IPS-NIHi7 (cell line): ENCODE results near the gene XRN1.
"Not testable (repeated sequence)": the region's sequence is repeated elsewhere in the genome, so short reads cannot be mapped to it uniquely, and the experiment has no call there.

ENCODE experiments used
- DNase-seq: peaks from one replicate; pipeline ENCODE4 v3.0.0; 2012; ENCODE audit warnings: mixed read lengths; ENCODE audit errors: extremely low spot score

Gene XRN1, protein sequence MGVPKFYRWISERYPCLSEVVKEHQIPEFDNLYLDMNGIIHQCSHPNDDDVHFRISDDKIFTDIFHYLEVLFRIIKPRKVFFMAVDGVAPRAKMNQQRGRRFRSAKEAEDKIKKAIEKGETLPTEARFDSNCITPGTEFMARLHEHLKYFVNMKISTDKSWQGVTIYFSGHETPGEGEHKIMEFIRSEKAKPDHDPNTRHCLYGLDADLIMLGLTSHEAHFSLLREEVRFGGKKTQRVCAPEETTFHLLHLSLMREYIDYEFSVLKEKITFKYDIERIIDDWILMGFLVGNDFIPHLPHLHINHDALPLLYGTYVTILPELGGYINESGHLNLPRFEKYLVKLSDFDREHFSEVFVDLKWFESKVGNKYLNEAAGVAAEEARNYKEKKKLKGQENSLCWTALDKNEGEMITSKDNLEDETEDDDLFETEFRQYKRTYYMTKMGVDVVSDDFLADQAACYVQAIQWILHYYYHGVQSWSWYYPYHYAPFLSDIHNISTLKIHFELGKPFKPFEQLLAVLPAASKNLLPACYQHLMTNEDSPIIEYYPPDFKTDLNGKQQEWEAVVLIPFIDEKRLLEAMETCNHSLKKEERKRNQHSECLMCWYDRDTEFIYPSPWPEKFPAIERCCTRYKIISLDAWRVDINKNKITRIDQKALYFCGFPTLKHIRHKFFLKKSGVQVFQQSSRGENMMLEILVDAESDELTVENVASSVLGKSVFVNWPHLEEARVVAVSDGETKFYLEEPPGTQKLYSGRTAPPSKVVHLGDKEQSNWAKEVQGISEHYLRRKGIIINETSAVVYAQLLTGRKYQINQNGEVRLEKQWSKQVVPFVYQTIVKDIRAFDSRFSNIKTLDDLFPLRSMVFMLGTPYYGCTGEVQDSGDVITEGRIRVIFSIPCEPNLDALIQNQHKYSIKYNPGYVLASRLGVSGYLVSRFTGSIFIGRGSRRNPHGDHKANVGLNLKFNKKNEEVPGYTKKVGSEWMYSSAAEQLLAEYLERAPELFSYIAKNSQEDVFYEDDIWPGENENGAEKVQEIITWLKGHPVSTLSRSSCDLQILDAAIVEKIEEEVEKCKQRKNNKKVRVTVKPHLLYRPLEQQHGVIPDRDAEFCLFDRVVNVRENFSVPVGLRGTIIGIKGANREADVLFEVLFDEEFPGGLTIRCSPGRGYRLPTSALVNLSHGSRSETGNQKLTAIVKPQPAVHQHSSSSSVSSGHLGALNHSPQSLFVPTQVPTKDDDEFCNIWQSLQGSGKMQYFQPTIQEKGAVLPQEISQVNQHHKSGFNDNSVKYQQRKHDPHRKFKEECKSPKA (N-terminal part only)

GRCh38 chr3:142447852-142448823 is at the start of gene XRN1:
Gene XRN1 (minus strand): TSS chr3:142448037. CDS start chr3:142447944, 93 bp downstream.
- DNase-seq, result peak; percentile 100

- DNase-seq, result no peak
Observed at GRCh38 chr3:142495103-142495502, 47.3 kb upstream of the XRN1 start.

DNA sequence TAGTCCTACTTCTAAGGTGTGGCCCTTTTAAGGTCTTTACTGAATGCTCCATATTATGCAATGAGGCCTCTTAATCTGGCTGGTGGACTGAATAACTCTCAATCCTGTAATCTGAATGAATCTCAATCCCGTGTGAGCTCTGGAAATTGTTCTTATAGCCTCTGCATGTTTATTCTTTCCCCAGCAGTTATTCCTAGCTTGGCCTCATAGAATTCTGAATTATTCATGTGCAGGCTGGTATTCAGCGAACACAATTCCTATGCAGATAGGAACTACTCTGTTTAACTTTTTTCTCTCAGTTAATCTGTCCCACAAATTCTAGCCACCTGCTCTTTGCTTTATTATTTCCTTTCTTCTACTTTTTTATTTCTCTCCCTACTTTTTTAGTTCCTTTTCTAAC is 44.3 kb upstream of the XRN1 start:
- no peak for DNase-seq

GRCh38 chr3:142489572-142490323 is 41.9 kb upstream of the XRN1 start:
- no peak for DNase-seq

DNA sequence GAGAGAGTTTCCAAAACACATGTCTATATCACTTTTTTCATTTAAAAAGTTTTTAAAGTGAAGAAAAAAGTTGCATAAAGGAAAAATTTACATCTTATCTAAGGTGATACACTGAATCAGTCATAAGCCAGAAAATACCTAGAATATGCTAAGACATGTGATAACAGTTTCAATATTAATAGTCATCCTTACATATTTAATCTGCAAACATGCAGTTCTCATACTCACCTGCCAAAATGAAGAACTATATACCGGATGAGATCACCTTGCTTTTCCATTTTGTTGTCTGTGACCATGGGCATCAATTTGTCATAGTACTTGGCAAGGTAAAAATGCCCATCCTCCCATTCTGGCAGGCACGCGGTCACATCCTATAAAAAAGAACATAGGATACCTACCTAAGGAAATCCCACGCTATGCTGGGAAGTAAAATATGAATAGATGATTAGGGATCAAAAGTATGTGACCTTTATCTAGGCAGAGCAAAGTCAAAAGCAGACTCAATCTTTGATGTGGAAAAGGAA is 37.1 kb upstream of the XRN1 start:
- DNase-seq, result no peak

GRCh38 chr3:142481196-142481595 is 33.4 kb upstream of the XRN1 start:
- DNase-seq, result no peak

DNA sequence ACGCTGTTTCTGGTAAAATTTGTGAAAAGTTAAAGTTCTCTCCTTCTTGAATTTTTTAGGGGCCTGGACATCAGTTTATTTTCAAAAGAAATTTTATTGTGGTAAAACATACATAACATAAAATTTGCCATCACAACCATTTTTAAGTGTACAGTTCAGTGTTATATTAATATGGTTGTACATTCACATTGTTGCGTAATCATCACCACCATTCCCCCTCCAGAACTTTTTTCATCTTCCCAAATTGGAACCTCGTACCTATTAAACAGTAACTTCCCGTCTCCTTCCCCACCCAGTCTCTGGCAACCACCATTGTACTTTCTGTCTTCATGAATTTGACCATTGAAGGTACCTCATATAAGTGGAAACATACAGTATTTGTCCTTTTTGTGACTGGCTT is 23.0 kb upstream of the XRN1 start:
- DNase-seq, result no peak

DNA sequence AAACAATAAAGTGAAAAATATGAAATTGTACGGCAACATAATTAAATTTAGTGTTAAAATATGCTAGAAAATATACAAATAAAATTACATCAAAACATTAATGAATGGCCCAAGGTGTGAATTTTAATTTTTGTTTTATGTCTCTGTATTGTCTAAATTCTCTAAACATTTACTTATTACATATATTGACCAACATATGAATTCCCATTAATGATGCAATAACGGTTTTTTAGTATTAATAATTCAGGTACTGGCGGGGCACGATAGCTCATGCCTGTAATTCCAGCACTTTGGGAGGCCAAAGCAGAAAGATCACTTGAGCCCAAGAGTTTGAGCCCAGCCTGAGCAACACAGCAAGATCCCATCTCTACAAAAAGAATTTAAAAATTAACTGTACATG is 20.6 kb upstream of the XRN1 start:
- DNase-seq, result no peak

DNA sequence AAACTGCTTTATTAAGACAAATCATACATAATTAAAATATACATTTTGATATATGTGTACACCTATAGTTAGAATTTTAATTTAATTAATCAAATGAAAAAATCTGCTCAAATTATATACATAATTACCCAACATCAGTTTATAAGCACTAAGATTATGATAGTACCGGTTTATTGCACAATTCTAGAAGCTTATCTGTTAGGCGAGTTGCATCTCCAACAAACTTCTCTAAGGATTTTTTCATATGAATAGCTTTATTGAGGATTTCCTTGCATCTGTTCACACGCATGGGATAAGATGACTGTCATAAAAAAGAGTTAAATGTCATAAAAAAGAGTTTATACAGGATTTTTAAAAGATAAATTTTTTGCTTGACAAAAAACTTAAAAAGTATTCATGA is 19.9 kb upstream of the XRN1 start:
- DNase-seq, result no peak

DNA sequence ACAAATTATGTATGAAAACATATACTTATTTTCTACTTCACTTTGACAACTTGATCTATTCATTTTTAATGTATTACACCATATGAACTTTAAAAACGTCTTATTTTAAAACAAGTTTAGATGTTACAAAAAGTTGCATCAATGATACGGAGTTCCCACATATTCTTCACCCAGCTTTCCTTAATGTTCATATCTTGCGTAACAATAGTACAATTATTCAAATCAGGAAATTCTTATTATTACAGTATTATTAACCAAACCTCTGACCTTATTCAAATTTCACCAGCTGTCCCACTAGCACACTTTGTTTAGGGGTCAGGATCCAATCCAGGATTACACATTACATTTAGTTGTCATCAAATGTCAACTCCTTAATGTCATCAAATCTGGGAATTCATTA is 12.9 kb upstream of the XRN1 start:
- DNase-seq, result no peak

DNA sequence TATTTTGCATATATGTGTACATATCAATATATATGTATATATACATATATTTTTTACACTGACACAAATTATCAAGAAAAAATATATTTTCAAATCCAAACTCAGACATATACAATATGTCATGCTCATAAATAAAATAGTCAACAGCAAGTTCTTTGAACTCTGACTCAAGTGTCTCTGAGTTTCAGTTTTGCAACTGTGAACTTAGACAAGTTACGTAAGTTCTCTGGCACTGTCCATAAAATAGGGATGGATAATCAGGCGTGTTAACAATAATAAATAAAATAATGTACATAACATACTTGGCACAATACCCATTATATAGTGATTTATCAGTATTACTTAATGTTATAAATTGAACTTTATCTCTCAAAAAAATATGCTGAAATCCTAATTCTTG is 12.1 kb upstream of the XRN1 start:
- no peak for DNase-seq

- no peak for DNase-seq
Observed at GRCh38 chr3:142459096-142459495, 11.3 kb upstream of the XRN1 start.

GRCh38 chr3:142450881-142451280 is 3.0 kb upstream of the XRN1 start:
- no peak for DNase-seq

- no peak for DNase-seq
Observed at GRCh38 chr3:142450189-142450588, 2.4 kb upstream of the XRN1 start.

DNA sequence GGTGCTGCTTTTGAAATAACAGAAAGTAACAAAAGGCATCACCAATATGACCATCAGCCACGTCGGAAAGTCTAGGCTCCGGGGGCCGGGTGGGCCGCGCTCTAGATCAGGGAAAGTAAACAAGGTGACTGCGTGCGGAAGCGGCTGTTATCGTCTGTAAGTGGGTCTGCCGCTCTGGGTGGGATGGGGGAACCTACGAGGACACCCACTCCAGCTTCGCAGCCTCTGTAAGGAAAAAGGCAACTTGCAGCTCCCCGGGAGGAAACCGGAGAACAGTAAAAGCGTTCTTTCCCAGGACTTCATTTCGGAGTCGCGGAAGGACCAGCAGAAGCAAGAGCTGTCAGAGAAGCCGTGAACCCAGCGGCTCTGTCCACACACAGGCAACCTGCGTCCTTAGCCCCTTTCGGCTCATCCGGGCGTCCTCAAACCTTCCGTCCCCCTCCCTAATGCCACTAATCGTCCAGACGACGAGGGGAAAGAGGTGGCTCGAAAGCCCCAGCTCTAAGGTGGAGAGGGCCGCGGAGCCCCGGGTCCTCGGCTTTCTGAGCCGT is 461 bp downstream of the XRN1 start:
- DNase-seq, result peak; percentile 41

DNA sequence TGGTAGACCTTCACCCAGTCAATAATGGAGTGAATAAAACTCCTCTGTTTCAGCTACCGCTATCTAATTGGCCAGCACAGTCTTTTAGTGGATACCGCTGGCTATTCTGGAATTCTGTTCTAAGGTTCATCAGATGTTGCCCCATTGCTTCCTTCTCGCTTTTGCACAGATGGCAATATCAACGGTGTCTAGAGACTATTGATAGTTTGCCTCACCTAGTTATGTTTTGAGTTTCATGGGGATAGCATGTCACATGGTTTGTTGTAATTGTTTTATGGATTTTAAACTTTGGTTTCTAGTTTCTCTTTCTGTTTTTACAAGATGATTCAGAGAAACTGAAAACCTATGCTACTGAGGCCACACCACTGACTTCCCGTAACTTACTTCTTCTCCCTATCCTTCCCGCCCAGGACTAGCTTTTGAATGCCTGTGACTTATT is 2.0 kb downstream of the XRN1 start:
- DNase-seq, result no peak

- no peak for DNase-seq
Observed at GRCh38 chr3:142444343-142444742, 3.5 kb downstream of the XRN1 start.

DNA sequence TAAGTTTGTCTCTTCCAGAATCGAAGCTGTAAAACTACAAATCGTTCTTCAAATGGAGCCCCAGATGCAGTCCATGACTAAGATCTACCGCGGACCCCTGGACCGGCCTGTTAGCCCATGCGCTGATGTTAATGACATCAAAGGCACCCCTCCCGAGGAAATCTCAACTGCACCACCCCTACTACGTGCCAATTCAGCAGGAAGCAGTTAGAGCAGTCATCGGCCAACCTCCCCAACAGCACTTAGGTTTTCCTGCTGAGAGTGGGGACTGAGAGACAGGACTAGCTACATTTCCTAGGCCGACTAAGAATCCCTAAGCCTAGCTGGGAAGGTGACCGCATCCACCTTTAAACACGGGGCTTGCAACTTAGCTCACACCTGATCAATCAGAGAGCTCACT is 4.8 kb downstream of the XRN1 start:
- not testable (repeated sequence) for DNase-seq

DNA sequence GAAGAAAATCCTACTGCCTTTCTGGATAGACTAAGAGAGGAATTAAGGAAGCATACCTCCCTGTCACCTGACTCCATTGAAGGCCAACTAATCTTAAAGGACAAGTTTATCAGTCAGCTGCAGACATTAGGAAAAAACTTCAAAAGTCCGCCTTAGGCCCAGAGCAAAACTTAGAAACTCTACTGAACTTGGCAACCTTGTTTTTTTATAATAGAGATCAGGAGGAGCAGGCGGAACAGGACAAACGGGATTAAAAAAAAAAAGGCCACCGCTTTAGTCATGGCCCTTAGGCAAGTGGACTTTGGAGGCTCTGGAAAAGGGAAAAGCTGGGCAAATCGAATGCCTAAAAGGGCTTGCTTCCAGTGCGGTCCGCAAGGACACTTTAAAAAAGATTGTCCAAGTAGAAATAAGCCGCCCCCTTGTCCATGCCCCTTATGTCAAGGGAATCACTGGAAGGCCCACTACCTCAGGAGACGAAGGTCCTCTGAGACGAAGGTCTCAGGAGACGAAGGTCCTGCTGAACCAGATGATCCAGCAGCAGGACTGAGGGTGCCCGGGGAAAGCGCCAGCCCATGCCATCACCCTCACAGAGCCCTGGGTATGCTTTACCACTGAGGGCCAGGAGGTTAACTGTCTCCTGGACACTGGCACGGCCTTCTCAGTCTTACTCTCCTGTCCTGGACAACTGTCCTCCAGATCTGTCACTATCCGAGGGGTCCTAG is 8.2 kb downstream of the XRN1 start:
- not testable (repeated sequence) for DNase-seq
